HepG2 (cell line): ENCODE results near the gene FURIN. TPM values are rescaled to one million over a fixed set of nuclear protein-coding genes. Genes with fewer than 3 reads are reported as not detected.
A peak's percentile ranks its signal among the peaks of the same experiment; 100 is the strongest.

ENCODE experiments used
- FIP1L1 ChIP-seq: fragments of 200-400 bp; formaldehyde crosslinking; IDR thresholded peaks from 2 replicates; pipeline ENCODE4 v1.6.1; 2018; ENCODE audit warnings: low read depth, mild to moderate bottlenecking, low read length, moderate library complexity, borderline replicate concordance; ENCODE audit not compliant: insufficient read depth
- FOSL1 ChIP-seq: sonication (generic); formaldehyde crosslinking; IDR thresholded peaks from 2 replicates; pipeline ENCODE4 v1.9.0; 2021; ENCODE audit warnings: missing genetic modification reagents, borderline replicate concordance
- IRF2 ChIP-seq: IDR thresholded peaks from 2 replicates; pipeline ENCODE4 v1.6.1; 2018; ENCODE audit warnings: missing genetic modification reagents, missing compliant biosample characterization
- JUNB ChIP-seq: sonication (generic); formaldehyde crosslinking; IDR thresholded peaks from 2 replicates; pipeline ENCODE4 v1.8.0; 2022; ENCODE audit warnings: missing genetic modification reagents, mild to moderate bottlenecking, borderline replicate concordance
- PCBP1 ChIP-seq: fragments of 200-400 bp; formaldehyde crosslinking; IDR thresholded peaks from 2 replicates; pipeline ENCODE4 v1.6.1; 2017; ENCODE audit warnings: mild to moderate bottlenecking, low read depth, low read length, borderline replicate concordance
- POLR2A ChIP-seq, 2 experiments: IDR thresholded peaks; 2 replicates each; pipeline ENCODE4 v1.6.1; 2011; ENCODE audit warnings: low read depth in 2 of 2, low read length in 2 of 2, mild to moderate bottlenecking in 1 of 2, moderate library complexity in 1 of 2; ENCODE audit not compliant: insufficient read depth in 1 of 2
- REPIN1 ChIP-seq: sonication (generic); formaldehyde crosslinking; IDR thresholded peaks from 2 replicates; pipeline ENCODE4 v1.8.0; 2022; ENCODE audit warnings: missing genetic modification reagents, low read depth, mild to moderate bottlenecking, borderline replicate concordance
- SIX1 ChIP-seq: sonication (generic); formaldehyde crosslinking; IDR thresholded peaks from 2 replicates; pipeline ENCODE4 v1.4.0; 2020; ENCODE audit warnings: missing genetic modification reagents, borderline replicate concordance
- SMAD9 ChIP-seq: sonication (generic); formaldehyde crosslinking; IDR thresholded peaks from 2 replicates; pipeline ENCODE4 v1.5.1; 2020; ENCODE audit warnings: mild to moderate bottlenecking, missing genetic modification reagents
- SSRP1 ChIP-seq: IDR thresholded peaks from 2 replicates; pipeline ENCODE4 v1.6.1; 2016; ENCODE audit warnings: control low read depth
- SYNCRIP ChIP-seq: fragments of 200-400 bp; formaldehyde crosslinking; IDR thresholded peaks from 2 replicates; pipeline ENCODE4 v1.6.1; 2018; ENCODE audit warnings: mild to moderate bottlenecking, low read depth, low read length; ENCODE audit not compliant: insufficient read depth
- TMF1 ChIP-seq: sonication (generic); formaldehyde crosslinking; IDR thresholded peaks from 2 replicates; pipeline ENCODE4 v1.8.1; 2022; ENCODE audit warnings: low read depth, missing genetic modification reagents
- TP53 ChIP-seq: sonication (generic); formaldehyde crosslinking; conservative IDR thresholded peaks from 2 replicates; pipeline ENCODE4 v1.4.0; 2020; ENCODE audit warnings: missing genetic modification reagents
- ZC3H13 ChIP-seq: sonication (generic); formaldehyde crosslinking; IDR thresholded peaks from 2 replicates; pipeline ENCODE4 v1.8.1; 2023; ENCODE audit warnings: mild to moderate bottlenecking, missing genetic modification reagents, moderate library complexity
- ZKSCAN1 ChIP-seq: fragments of 150-350 bp; IDR thresholded peaks from 2 replicates; pipeline ENCODE4 v1.6.1; 2014; ENCODE audit warnings: low read length
- ZNF335 ChIP-seq: sonication (generic); formaldehyde crosslinking; IDR thresholded peaks from 2 replicates; pipeline ENCODE4 v1.4.0; 2020; ENCODE audit warnings: missing genetic modification reagents
- ZNF572 ChIP-seq: sonication (generic); formaldehyde crosslinking; IDR thresholded peaks from 2 replicates; pipeline ENCODE4 v1.5.1; 2020; ENCODE audit warnings: mild to moderate bottlenecking, missing genetic modification reagents
- ZNF660 ChIP-seq: sonication (generic); formaldehyde crosslinking; IDR thresholded peaks from 2 replicates; pipeline ENCODE4 v1.5.1; 2020; ENCODE audit warnings: mild to moderate bottlenecking, low read depth, missing genetic modification reagents, borderline replicate concordance
- ZSCAN30 ChIP-seq: sonication (generic); formaldehyde crosslinking; IDR thresholded peaks from 2 replicates; pipeline ENCODE4 v1.5.0; 2020; ENCODE audit warnings: mild to moderate bottlenecking, missing genetic modification reagents
- polyA plus RNA-seq, 8 experiments: library from polyadenylated mRNA; depleted of rRNA in 3 of 8; stranded (reverse) in 7 of 8; unstranded in 1 of 8; fragments of >200 nt; fragmentation: Illumina TruSeq in 4 of 8; extraction: Trizol in 4 of 8; gene quantifications; 2 replicates each; pipeline versions ENCODE4 v1.2.1 to v1.2.3, GENCODE V29; 2011 to 2016; ENCODE audit warnings: low read depth in 4 of 8, missing spikeins in 1 of 8, mixed read lengths in 1 of 8; ENCODE audit not compliant: insufficient read depth in 1 of 8
- total RNA-seq, 5 experiments: library from RNA; depleted of rRNA; stranded (reverse); fragments of >200 nt; fragmentation: Illumina TruSeq; extraction: Trizol; gene quantifications; 2 replicates each; pipeline ENCODE4 v1.2.3, GENCODE V29; 2016; ENCODE audit warnings: low read depth in 1 of 5
- TF ChIP-seq, protein P1 (sequence below): sonication (generic); formaldehyde crosslinking; IDR thresholded peaks from 2 replicates; pipeline ENCODE4 v1.4.0; 2020; ENCODE audit warnings: mild to moderate bottlenecking, missing genetic modification reagents
- TF ChIP-seq, protein P2 (sequence below): sonication (generic); formaldehyde crosslinking; IDR thresholded peaks from 2 replicates; pipeline ENCODE4 v1.5.1; 2020; ENCODE audit warnings: mild to moderate bottlenecking, missing genetic modification reagents, moderate library complexity
- TF ChIP-seq, protein P3 (sequence below): IDR thresholded peaks from 2 replicates; pipeline ENCODE4 v1.6.1; 2012; ENCODE audit warnings: inconsistent platforms
- TF ChIP-seq, protein P4 (sequence below): IDR thresholded peaks from 2 replicates; pipeline ENCODE4 v1.6.1; 2012; ENCODE audit warnings: low read depth, low read length, improper control_type of control experiment
- TF ChIP-seq, protein P5 (sequence below): sonication (generic); formaldehyde crosslinking; IDR thresholded peaks from 2 replicates; pipeline ENCODE4 v1.5.0; 2020; ENCODE audit warnings: mild to moderate bottlenecking, missing genetic modification reagents

The FURIN gene
- total and polyA plus RNA-seq, 2 of the 13 experiments (the other 11 are each of a cell fraction or from before 2014, with no cell fraction given): 15.2 to 17.4 TPM

DNA sequence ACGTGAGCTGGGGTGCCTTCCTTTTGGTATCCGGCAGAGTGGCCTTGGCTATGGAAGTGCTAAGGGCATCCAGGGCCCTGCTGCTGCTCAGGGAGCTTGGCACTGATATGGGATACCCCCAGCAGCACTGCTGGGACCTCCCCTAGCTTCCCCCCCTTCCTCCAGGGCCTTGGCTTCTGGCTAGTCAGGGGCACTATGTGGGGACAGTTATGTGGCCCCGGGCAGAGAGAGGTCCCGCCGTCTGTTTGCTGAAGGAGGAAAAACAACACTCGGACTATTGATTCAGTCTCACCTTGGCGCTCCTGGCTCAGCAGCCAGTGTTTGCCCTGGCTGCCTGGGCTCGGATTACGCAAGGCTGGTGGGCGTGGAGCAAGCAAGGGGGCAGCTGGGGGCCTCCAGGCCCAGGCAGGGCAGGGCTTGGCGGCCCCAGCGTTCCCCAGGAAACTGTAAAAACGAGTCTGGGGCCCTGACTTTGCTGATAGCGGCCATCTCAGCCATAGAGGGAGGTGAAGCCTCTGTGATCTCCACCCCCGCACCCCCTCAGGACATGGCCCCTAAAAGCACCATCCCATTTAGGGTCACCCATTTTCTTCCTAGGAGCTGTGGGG is 5.7 kb downstream of the FURIN start (continued):
- TF ChIP-seq ZNF660: no peak
- TF ChIP-seq ZNF572: no peak
- peak; percentile 90 for TF ChIP-seq REPIN1 (CRISPR knock-in tag)
- TF ChIP-seq FOSL1: no peak; the same call in 1 of the 2 replicates
- peak; percentile 96 for TF ChIP-seq IRF2 (CRISPR knock-in tag)
- peak; percentile 88; the same call in 1 of the 2 replicates for TF ChIP-seq SSRP1 (CRISPR knock-in tag)
- no peak for TF ChIP-seq TMF1
- peak; percentile 86 for TF ChIP-seq ZNF335 (CRISPR knock-in tag)
- TF ChIP-seq, protein P1, sequence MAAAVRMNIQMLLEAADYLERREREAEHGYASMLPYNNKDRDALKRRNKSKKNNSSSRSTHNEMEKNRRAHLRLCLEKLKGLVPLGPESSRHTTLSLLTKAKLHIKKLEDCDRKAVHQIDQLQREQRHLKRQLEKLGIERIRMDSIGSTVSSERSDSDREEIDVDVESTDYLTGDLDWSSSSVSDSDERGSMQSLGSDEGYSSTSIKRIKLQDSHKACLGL (CRISPR knock-in tag): no peak
- TF ChIP-seq ZC3H13: peak; percentile 79; the same call in 1 of the 2 replicates
- no peak for TF ChIP-seq PCBP1
- TF ChIP-seq, protein P2, sequence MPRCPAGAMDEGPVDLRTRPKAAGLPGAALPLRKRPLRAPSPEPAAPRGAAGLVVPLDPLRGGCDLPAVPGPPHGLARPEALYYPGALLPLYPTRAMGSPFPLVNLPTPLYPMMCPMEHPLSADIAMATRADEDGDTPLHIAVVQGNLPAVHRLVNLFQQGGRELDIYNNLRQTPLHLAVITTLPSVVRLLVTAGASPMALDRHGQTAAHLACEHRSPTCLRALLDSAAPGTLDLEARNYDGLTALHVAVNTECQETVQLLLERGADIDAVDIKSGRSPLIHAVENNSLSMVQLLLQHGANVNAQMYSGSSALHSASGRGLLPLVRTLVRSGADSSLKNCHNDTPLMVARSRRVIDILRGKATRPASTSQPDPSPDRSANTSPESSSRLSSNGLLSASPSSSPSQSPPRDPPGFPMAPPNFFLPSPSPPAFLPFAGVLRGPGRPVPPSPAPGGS: peak; percentile 96
- no peak for TF ChIP-seq SYNCRIP
- TF ChIP-seq SMAD9: no peak
- no peak for TF ChIP-seq TP53 (CRISPR knock-in tag)
- TF ChIP-seq ZKSCAN1: no peak
- TF ChIP-seq, protein P3, sequence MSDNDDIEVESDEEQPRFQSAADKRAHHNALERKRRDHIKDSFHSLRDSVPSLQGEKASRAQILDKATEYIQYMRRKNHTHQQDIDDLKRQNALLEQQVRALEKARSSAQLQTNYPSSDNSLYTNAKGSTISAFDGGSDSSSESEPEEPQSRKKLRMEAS: peak; percentile 78
- TF ChIP-seq JUNB (CRISPR knock-in tag): peak; percentile 60; the same call in 1 of the 2 replicates
- TF ChIP-seq SIX1 (CRISPR knock-in tag): peak; percentile 92
- 0 out of 2 replicates have a peak, but pooled peaks have one; percentile 53 for TF ChIP-seq FIP1L1
- TF ChIP-seq, protein P4, sequence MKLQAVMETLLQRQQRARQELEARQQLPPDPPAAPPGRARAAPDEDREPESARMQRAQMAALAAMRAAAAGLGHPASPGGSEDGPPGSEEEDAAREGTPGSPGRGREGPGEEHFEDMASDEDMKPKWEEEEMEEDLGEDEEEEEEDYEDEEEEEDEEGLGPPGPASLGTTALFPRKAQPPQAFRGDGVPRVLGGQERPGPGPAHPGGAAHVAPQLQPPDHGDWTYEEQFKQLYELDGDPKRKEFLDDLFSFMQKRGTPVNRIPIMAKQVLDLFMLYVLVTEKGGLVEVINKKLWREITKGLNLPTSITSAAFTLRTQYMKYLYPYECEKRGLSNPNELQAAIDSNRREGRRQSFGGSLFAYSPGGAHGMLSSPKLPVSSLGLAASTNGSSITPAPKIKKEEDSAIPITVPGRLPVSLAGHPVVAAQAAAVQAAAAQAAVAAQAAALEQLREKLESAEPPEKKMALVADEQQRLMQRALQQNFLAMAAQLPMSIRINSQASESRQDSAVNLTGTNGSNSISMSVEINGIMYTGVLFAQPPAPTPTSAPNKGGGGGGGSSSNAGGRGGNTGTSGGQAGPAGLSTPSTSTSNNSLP: no peak
- TF ChIP-seq ZSCAN30 (CRISPR knock-in tag): no peak
- TF ChIP-seq, protein P5, sequence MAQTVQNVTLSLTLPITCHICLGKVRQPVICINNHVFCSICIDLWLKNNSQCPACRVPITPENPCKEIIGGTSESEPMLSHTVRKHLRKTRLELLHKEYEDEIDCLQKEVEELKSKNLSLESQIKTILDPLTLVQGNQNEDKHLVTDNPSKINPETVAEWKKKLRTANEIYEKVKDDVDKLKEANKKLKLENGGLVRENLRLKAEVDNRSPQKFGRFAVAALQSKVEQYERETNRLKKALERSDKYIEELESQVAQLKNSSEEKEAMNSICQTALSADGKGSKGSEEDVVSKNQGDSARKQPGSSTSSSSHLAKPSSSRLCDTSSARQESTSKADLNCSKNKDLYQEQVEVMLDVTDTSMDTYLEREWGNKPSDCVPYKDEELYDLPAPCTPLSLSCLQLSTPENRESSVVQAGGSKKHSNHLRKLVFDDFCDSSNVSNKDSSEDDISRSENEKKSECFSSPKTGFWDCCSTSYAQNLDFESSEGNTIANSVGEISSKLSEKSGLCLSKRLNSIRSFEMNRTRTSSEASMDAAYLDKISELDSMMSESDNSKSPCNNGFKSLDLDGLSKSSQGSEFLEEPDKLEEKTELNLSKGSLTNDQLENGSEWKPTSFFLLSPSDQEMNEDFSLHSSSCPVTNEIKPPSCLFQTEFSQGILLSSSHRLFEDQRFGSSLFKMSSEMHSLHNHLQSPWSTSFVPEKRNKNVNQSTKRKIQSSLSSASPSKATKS: no peak
- no peak for TF ChIP-seq POLR2A (IDR thresholded peaks at IDR 0.05; ENCODE audit: insufficient read depth in 1 of 2, low read depth in 2 of 2, low read length in 2 of 2)
